K562 (cell line): ENCODE measurements around the gene ARHGEF26. TPM values are rescaled to one million over a fixed set of nuclear protein-coding genes. Genes with fewer than 3 reads are reported as not detected.

ENCODE experiments used
- ATAC-seq: fragments of 200-7000 bp; cut with Tn5 transposase; 3 replicates; pipeline ENCODE4 v1.9.1; 2020; ENCODE audit warnings: moderate library complexity
- BruUV-seq: library from RNA; stranded (reverse); fragments of 400-500 nt; replicated peaks from 2 replicates; lab custom pipeline; 2021; lab: Mats Ljungman, UMichigan
- CTCF ChIA-PET: fragments of 300-600 bp; formaldehyde crosslinking; extraction: SDS; loops from one replicate; lab custom pipeline; 2021; ENCODE audit warnings: low intra/inter-chr PET ratio; lab: Yijun Ruan, JAX
- POLR2A ChIA-PET: fragments of 300-600, 350-650 bp; sonication (Branson Sonifier 250); formaldehyde crosslinking; extraction: SDS; loops from one replicate; lab custom pipeline; 2021; ENCODE audit warnings: antibody characterized with exemption, inconsistent platforms; lab: Yijun Ruan, JAX
- DNase-seq, 4 experiments: peaks; one replicate each; pipeline versions ENCODE4 v3.0.0 to v3.0.0-alpha.2; 2011 to 2018; ENCODE audit warnings: low spot score in 3 of 4, mixed read lengths in 3 of 4; ENCODE audit errors: extremely low read depth in 1 of 4
- FAIRE-seq: peaks from 2 replicates; lab custom pipeline; 2011; peaks lifted over from hg19 to GRCh38; lab: Jason Lieb, UNC
- H2AFZ ChIP-seq: 2 replicates; pipeline ENCODE4 v1.6.0; 2011; ENCODE audit warnings: low read depth, low read length, control low read depth, inconsistent platforms
- H3K27ac ChIP-seq: fragments of 200-600 bp; 3 replicates; pipeline ENCODE4 v1.8.0; 2011; ENCODE audit warnings: low read depth, mild to moderate bottlenecking, control low read depth, inconsistent platforms, low read length, moderate library complexity, mixed read lengths; ENCODE audit errors: extremely low read depth
- H3K27me3 ChIP-seq, 2 experiments: fragments of 300-600 bp in 1 of 2; 2 replicates in 1 of 2; 3 replicates in 1 of 2; pipeline versions ENCODE4 v1.6.0 to v1.8.0; 2011; ENCODE audit warnings: inconsistent platforms in 2 of 2, low read length in 2 of 2, mild to moderate bottlenecking in 1 of 2, mixed read lengths in 1 of 2, moderate library complexity in 1 of 2; ENCODE audit not compliant: control insufficient read depth in 2 of 2, insufficient read depth in 2 of 2
- H3K36me3 ChIP-seq: fragments of 300-600 bp; 3 replicates; pipeline ENCODE4 v1.8.0; 2011; ENCODE audit warnings: mild to moderate bottlenecking, low read length, inconsistent platforms; ENCODE audit not compliant: control insufficient read depth, insufficient read depth
- H3K4me1 ChIP-seq, 2 experiments: fragments of 200-600 bp in 1 of 2; replicated peaks in 1 of 2; 2 replicates in 1 of 2; 3 replicates in 1 of 2; pipeline versions ENCODE4 v1.5.1 to v1.8.0; 2011; ENCODE audit warnings: inconsistent platforms in 2 of 2, low read length in 2 of 2, mild to moderate bottlenecking in 1 of 2, mixed read lengths in 1 of 2, moderate library complexity in 1 of 2; ENCODE audit not compliant: control insufficient read depth in 2 of 2, insufficient read depth in 2 of 2
- H3K4me2 ChIP-seq: 2 replicates; pipeline ENCODE4 v1.6.1; 2011; ENCODE audit warnings: low read length, control low read depth, inconsistent platforms, mixed read lengths; ENCODE audit not compliant: insufficient read depth
- H3K4me3 ChIP-seq: fragments of 200-600 bp; sonication (generic), shearing (Covaris generic); 2 replicates; pipeline ENCODE4 v1.5.1; 2016; ENCODE audit warnings: control low read depth, inconsistent platforms
- H3K79me2 ChIP-seq: fragments of 200-600 bp; 3 replicates; pipeline ENCODE4 v1.8.0; 2011; ENCODE audit warnings: low read length, inconsistent platforms; ENCODE audit not compliant: control insufficient read depth, insufficient read depth
- H3K9ac ChIP-seq, 2 experiments: 2 replicates each; pipeline versions ENCODE4 v1.6.0 to v1.6.1; 2011; ENCODE audit warnings: low read depth in 2 of 2, low read length in 2 of 2, control low read depth in 1 of 2, inconsistent platforms in 1 of 2, mild to moderate bottlenecking in 1 of 2, mixed read lengths in 1 of 2; ENCODE audit not compliant: insufficient read depth in 1 of 2
- H3K9me1 ChIP-seq: one replicate; pipeline ENCODE4 v1.6.0; 2011; ENCODE audit warnings: inconsistent platforms, mild to moderate bottlenecking, low read length, moderate library complexity; ENCODE audit not compliant: control insufficient read depth, insufficient read depth
- H3K9me3 ChIP-seq: replicated peaks from 2 replicates; pipeline ENCODE4 v1.5.1; 2011; ENCODE audit warnings: low read depth, low read length, inconsistent platforms; ENCODE audit not compliant: control insufficient read depth, insufficient read depth
- H4K20me1 ChIP-seq: replicated peaks from 2 replicates; pipeline ENCODE4 v1.6.1; 2011; ENCODE audit warnings: low read length, inconsistent platforms, mixed read lengths; ENCODE audit not compliant: control insufficient read depth, insufficient read depth
- HDAC8 ChIP-seq: fragments of 450-650 bp; IDR thresholded peaks from 2 replicates; pipeline ENCODE4 v1.6.1; 2016; ENCODE audit warnings: mild to moderate bottlenecking, missing genetic modification characterization, moderate library complexity, missing compliant biosample characterization
- HNRNPLL ChIP-seq: fragments of 200-400 bp; formaldehyde crosslinking; IDR thresholded peaks from 2 replicates; pipeline ENCODE4 v1.6.1; 2017; ENCODE audit warnings: low read length, low read depth, mild to moderate bottlenecking; ENCODE audit not compliant: poor library complexity, severe bottlenecking
- KLF13 ChIP-seq: fragments of 450-650 bp; IDR thresholded peaks from 2 replicates; pipeline ENCODE4 v1.6.1; 2016; ENCODE audit warnings: missing genetic modification characterization, low read depth, mild to moderate bottlenecking, missing compliant biosample characterization, moderate library complexity, borderline replicate concordance
- MNT ChIP-seq, 2 experiments: fragments of 450-650 bp; conservative IDR thresholded peaks; 2 replicates each; pipeline ENCODE4 v1.6.1; 2017; ENCODE audit warnings: mild to moderate bottlenecking in 2 of 2, moderate library complexity in 2 of 2
- NFIC ChIP-seq: fragments of 450-650 bp; IDR thresholded peaks from 2 replicates; pipeline ENCODE4 v1.6.1; 2017; ENCODE audit warnings: mild to moderate bottlenecking, inconsistent platforms
- PYGO2 ChIP-seq: fragments of 450-650 bp; IDR thresholded peaks from 2 replicates; pipeline ENCODE4 v1.6.1; 2016; ENCODE audit warnings: mild to moderate bottlenecking, missing genetic modification characterization, moderate library complexity, missing compliant biosample characterization
- SREBF2 ChIP-seq: sonication (generic); formaldehyde crosslinking; IDR thresholded peaks from 2 replicates; pipeline ENCODE4 v1.4.0; 2020; ENCODE audit warnings: mild to moderate bottlenecking, missing genetic modification reagents
- ZNF174 ChIP-seq: fragments of 250-450 bp; sonication (Bioruptor Pico); IDR thresholded peaks from 2 replicates; pipeline ENCODE4 v1.4.0; 2020; ENCODE audit warnings: mild to moderate bottlenecking
- ZNF212 ChIP-seq: fragments of 450-650 bp; formaldehyde crosslinking; IDR thresholded peaks from 2 replicates; pipeline ENCODE4 v1.4.0; 2020; ENCODE audit warnings: mild to moderate bottlenecking
- ZNF583 ChIP-seq: fragments of 250-450 bp; sonication (Bioruptor Pico); IDR thresholded peaks from 2 replicates; pipeline ENCODE4 v1.4.0; 2020
- WGBS: fragments of 100-300 bp; shearing (Covaris generic); methylation state at CpG from one replicate; pipeline ENCODE4 v1.1.6; 2016; ENCODE audit warnings: low coverage, mixed read lengths; ENCODE audit not compliant: insufficient coverage; ENCODE audit errors: missing lambda C conversion rate; 5-methylcytosine and 5-hydroxymethylcytosine counted together
- in situ Hi-C: fragments of 300-500 bp; cut with MboI; formaldehyde crosslinking; loops from 4 replicates; pipeline ENCODE4 v1.15.0; 2018; ENCODE audit warnings: inconsistent platforms, mixed read lengths
- intact Hi-C: fragments of 100-400 bp; cut with micrococcal nuclease; formaldehyde crosslinking; loops from 2 replicates; pipeline ENCODE4 v1.14.2; 2022
- polyA plus RNA-seq, 8 experiments: library from polyadenylated mRNA; depleted of rRNA in 4 of 8; stranded (reverse) in 5 of 8; unstranded in 3 of 8; fragments of >200 nt; fragmentation: Nextera tagmentation in 2 of 8; fragmentation: Illumina TruSeq in 1 of 8; extraction: Ambion mirVana in 2 of 8; extraction: Trizol in 1 of 8; gene quantifications; 2 replicates each; pipeline versions ENCODE4 v1.2.1 to v1.2.3, GENCODE V29; 2011 to 2014; ENCODE audit warnings: inconsistent platforms in 1 of 8, missing spikeins in 1 of 8
- total RNA-seq, 7 experiments: library from RNA; depleted of rRNA in 6 of 7; stranded (reverse); fragments of >200 nt in 6 of 7; fragmentation: Illumina TruSeq in 2 of 7; extraction: Trizol in 2 of 7; gene quantifications; 2 replicates each; pipeline versions ENCODE4 v1.2.1 to v1.2.3, GENCODE V29; 2011 to 2021; ENCODE audit warnings: low replicate concordance in 1 of 7

ARHGEF26 gene
- total and polyA plus RNA-seq, 9 of the 15 experiments (the other 6 are each of a cell fraction or from before 2014, with no cell fraction given) = 0.01 to 0.11 (median 0.04) TPM; not detected in 2

DNA sequence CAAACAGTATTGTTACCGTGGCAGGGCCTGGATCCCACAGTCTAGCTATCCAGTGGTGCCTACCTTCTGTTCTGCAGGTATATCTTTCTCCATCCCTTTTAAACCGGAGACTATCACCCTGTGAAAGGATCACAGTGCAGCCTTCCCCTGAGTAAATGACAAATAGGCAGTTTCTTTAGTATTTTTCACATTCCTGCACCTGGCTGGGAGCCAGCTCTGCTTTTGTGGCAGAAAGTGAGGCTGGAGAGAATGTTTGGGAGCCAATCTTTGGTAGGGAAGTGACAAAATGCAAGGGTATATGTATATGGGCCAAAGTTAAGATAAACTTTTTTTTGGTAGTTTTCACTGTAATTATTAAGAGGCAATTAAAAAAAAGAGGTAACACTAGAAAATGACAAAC lies 54.8 kb downstream of the ARHGEF26 start:
- BruUV-seq = no TSS peak
- no peak overlapping the region for H2AFZ ChIP-seq
- intact Hi-C loops (no loop called here), in situ Hi-C loops (no loop called here)
- ATAC-seq = no peak
- DNase-seq = no peak
- H3K4me3 ChIP-seq = no peak overlapping the region
- H3K36me3 ChIP-seq = no peaks in the 10 kb centered on the region
- ChIA-PET CTCF (no interaction called here), POLR2A (no interaction called here)
- H3K9ac ChIP-seq = no peak overlapping the region
- H4K20me1 ChIP-seq = no peaks in the 10 kb centered on the region
- no peaks in the 10 kb centered on the region for H3K79me2 ChIP-seq
- WGBS = 0% methylated on average over 2 of the region's 2 CpGs
- no peaks in the 10 kb centered on the region for H3K9me1 ChIP-seq
- no peak for FAIRE-seq
- no peak overlapping the region for H3K4me2 ChIP-seq
- TF ChIP-seq ZNF212 (CRISPR knock-in tag) = no peak
- peak; percentile 21; the same call in 1 of the 2 replicates for TF ChIP-seq NFIC
- H3K9me3 ChIP-seq = no peaks in the 10 kb centered on the region
- H3K27ac ChIP-seq = no peak overlapping the region
- no peaks in the 10 kb centered on the region for H3K27me3 ChIP-seq
- H3K4me1 ChIP-seq = no peaks in the 10 kb centered on the region

GRCh38 chr3:154177406-154177805 lies 56.2 kb downstream of the ARHGEF26 start:
- POLR2A ChIA-PET = no interaction called here
- no TSS peak for BruUV-seq
- Histone ChIP-seq H3K79me2 (no peaks in the 10 kb centered on the region), H3K4me3 (no peak overlapping the region), H3K4me2 (no peak overlapping the region), H3K9me3 (no peaks in the 10 kb centered on the region), H2AFZ (no peak overlapping the region), H3K27me3 (no peaks in the 10 kb centered on the region), H3K27ac (no peak overlapping the region), H3K4me1 (no peaks in the 10 kb centered on the region), H3K9ac (no peak overlapping the region), H4K20me1 (no peaks in the 10 kb centered on the region), H3K9me1 (no peaks in the 10 kb centered on the region), H3K36me3 (no peaks in the 10 kb centered on the region)
- TF ChIP-seq HDAC8 (tag) = no peak
- no peak for TF ChIP-seq MNT (conservative IDR thresholded peaks at IDR 0.05)
- TF ChIP-seq HNRNPLL = no peak
- TF ChIP-seq KLF13 = no peak
- TF ChIP-seq ZNF583 = no peak
- TF ChIP-seq ZNF174 (CRISPR knock-in tag) = no peak
- TF ChIP-seq SREBF2 (CRISPR knock-in tag) = no peak
- TF ChIP-seq PYGO2 (tag) = no peak
- FAIRE-seq (no peak), ATAC-seq (no peak), DNase-seq (no peak)
- in situ Hi-C loops = no loop called here
- intact Hi-C loops = no loop called here
- CTCF ChIA-PET = no interaction called here
- WGBS = 8% methylated on average over 1 of the region's 1 CpG
